GM08714 (cell line): ENCODE data around the gene CYP1A1.
"Not testable (repeated sequence)": the region's sequence is repeated elsewhere in the genome, so short reads cannot be mapped to it uniquely, and the experiment has no call there.

ENCODE experiments used
- H3K4me3 ChIP-seq: fragments of 200-500 bp; sonication (Bioruptor generic); 2 replicates; pipeline ENCODE4 v1.5.1; 2014; ENCODE audit warnings: mild to moderate bottlenecking, low read length, inconsistent platforms
- ZNF274 ChIP-seq: IDR thresholded peaks from 2 replicates; pipeline ENCODE4 v1.6.1; 2012; ENCODE audit warnings: mild to moderate bottlenecking, low read depth, low read length

Gene CYP1A1

DNA sequence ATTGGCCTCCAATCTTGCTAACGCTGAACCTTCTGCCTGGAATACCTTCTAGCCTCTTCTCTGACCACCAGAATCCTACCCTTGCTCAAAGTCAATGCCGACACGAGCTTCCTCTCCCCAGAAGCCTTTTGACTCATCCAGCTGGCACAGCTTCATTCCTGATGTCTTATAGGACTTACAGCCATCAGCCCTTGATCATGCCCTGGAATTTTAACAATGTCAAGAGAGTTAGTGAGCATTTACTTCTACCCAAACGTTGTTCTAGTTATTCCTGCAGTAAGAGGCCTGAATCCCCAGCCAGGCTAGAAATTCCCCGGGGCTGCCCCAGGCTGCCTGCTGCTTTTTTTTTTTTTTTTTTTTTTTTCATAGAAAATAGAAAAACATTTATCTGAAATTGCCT is 27.2 kb upstream of the CYP1A1 start:
- TF ChIP-seq ZNF274, result no peak
- H3K4me3 ChIP-seq, result no peak overlapping the region

DNA sequence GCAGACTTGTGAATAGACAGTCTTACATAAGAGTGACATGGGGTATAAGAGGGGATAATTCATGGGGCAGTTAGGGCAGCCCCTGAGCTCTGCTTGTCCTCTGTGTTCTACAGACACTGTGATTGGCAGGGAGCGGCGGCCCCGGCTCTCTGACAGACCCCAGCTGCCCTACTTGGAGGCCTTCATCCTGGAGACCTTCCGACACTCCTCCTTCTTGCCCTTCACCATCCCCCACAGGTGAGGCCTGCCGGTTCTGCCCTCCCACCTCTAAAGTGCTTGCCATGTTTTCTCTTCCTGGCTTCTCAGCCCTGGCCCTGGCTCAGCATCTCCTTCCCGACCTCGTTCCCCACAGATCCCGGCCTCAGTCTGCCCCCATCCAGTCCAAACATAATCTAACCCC is 26.7 kb upstream of the CYP1A1 start:
- TF ChIP-seq ZNF274, result no peak
- H3K4me3 ChIP-seq, result no peak overlapping the region

DNA sequence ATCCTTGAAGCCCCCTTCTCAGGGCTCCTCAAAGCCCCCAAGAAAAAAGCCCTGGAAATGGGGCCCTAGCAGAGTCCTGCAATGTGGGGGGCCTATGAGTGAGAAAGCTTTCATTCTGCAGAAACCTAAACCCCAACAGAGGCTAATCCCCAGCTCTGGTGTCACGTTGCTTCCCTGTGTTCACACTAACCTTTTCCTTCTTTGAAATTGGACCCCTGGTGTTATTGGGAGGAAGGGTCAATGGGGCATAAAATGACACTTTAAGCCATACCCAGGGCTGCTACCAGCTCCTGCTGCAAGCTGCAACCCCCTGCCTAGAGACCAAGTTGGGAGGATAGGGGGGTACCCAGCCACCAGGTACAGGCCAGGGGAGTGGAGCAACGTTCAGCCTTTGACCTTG is 25.4 kb upstream of the CYP1A1 start:
- no peak for TF ChIP-seq ZNF274

DNA sequence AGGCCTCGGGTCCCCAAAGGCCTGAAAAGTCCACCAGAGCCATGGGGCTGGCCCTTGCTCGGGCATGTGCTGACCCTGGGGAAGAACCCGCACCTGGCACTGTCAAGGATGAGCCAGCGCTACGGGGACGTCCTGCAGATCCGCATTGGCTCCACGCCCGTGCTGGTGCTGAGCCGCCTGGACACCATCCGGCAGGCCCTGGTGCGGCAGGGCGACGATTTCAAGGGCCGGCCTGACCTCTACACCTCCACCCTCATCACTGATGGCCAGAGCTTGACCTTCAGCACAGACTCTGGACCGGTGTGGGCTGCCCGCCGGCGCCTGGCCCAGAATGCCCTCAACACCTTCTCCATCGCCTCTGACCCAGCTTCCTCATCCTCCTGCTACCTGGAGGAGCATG is 24.5 kb upstream of the CYP1A1 start:
- no peak overlapping the region for H3K4me3 ChIP-seq
- no peak for TF ChIP-seq ZNF274

More for the DNA sequence above, 25.4 kb upstream of the CYP1A1 start:
- H3K4me3 ChIP-seq, result no peak overlapping the region

DNA sequence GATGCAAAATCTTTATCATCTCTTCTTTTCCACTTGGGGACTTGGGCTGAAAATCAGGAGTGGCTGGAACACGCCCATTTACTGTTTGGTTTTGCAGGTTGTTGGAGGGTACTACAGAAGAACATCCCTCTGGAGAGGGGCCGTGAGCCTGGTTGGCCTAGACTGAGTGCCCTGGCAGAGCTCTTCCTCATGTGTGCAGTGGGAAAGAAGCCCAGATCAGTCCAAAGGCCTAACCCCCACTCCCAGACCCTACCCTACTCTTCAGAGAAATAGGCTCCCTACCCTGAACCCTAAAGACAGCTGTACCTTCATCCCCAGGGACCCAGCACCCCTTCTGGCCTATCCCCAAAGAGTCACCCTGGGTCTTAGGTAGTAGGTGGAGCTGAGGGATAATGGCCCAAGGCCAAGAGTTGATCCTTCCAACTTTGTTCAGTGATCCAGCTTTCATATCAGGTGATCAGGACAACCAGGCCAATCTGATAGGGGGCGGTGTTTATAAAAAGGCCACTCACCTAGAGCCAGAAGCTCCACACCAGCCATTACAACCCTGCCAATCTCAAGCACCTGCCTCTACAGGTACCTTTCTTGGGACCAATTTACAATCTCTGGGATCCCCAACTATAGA is 23.1 kb upstream of the CYP1A1 start, which contains the start of gene CYP1A2:
Gene CYP1A2, plus strand, starts transcription at position 524 of the 625 bp plus-strand sequence. CDS start 894 bp downstream, outside the sequence.
- no peak for TF ChIP-seq ZNF274
- H3K4me3 ChIP-seq, result no peak within 1 kb of the TSS

DNA sequence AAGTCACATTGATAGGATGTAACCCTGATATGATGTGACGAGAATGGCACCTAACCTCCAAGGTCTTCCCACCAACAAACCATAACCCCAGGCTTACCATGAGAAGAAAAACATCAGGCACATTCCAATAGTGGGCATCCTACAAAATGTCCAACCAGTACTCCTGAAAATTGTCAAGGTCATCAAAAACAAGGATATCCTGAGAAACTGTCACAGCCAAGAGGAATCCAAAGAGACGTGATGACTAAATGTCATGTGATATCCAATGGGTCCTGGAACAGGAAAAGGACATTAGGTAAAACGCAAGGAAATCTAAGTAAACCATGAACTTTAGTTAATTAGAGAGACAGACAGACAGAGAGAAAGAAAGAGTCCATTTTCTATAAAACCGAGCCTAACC is 21.1 kb upstream of the CYP1A1 start:
- no peak for TF ChIP-seq ZNF274
- H3K4me3 ChIP-seq, result no peak overlapping the region

DNA sequence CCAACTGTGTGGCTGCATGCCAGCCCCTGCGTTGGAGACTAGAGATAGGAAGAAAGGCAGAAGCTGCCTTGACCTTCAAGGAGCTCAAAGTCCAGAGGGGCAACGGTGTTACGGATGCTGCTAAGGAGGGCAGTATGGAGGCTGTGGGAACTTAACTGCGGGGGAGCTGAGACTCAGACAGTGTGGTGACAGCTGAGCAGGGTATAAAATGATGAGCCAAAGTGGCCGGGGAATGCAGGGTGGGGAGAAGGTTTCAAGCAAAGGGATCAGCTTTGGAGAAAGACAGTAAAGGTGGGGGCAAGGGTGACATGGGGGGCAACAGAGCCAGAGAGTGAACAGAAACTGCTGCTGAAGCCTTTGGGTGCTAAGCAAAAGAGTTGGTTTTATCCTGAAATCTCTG is 17.1 kb upstream of the CYP1A1 start:
- H3K4me3 ChIP-seq, result no peak overlapping the region
- TF ChIP-seq ZNF274, result no peak

DNA sequence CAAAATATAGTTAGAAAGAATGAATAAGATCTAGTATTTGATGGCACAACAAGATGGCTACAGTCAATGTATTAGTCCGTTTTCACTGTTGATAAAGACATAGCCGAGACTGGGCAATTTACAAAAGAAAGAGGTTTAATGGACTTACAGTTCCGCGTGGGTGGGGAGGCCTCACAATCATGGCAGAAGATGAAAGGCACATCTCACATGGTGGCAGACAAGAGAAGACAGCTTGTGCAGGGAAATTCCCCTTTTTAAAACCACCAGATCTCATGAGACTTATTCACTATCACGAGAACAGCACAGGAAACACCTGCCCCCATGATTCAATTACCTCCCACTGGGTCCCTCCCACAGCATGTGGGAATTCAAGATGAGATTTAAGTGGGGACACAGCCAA is 12.9 kb upstream of the CYP1A1 start:
- not testable (repeated sequence) for H3K4me3 ChIP-seq

DNA sequence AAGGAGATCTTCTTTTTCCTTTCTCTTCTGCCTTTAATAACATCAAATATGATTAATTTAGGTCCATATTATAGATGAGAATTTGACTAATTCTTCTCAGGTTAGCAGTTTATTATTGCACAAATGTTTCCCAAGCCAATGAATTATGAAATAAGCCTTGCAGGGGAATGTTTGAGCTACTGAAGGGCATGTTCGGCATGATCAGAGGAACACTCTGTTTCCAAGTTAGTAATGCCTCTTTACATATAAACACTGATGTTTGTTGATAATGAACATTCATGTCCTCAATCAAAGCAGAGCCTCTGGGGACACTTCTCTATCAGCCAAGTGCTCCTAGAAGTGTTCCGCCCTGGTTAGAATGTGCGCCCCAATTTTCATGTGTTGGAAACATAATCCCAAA is 10.0 kb upstream of the CYP1A1 start:
- no peak overlapping the region for H3K4me3 ChIP-seq
- TF ChIP-seq ZNF274, result no peak

DNA sequence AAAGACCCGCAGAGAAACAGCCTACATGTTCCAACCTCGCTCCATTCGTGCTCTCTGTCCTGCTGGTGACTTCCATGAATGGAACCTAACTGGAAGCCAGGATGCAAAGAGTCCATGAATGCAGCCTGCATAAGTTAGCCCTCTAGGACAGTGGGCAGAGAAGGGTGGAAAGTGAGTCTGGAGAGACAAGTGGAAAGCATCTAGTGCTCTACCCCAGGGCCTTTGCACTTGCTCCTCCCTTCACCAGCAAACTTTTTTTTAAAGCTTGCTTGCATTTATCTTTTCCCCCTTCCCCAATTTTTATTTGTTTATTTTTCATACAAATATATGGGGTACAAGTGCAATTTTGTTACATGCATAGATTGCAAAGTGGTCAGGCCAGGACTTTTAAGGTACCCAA is 7.9 kb upstream of the CYP1A1 start:
- TF ChIP-seq ZNF274, result no peak
- H3K4me3 ChIP-seq, result no peak overlapping the region

DNA sequence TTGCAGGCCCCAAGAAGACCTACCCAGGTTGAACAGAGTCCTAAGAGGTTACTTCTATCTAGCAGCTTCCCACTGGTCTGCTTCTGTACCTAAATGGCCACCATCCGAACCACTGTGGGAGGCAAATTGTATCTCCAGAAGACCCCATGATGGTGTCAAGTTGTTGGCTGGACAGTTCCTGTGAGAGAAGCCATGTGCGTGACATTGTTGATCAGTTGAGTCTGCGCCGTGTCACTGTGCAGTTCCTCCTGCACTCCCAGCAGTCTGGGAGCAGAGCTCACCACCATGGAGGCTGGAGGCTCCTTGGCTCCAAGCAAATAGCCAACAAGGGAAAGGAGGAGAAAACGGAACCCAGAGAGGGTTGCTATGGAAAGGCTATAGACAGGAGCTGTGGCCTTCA is 7.5 kb upstream of the CYP1A1 start:
- H3K4me3 ChIP-seq, result no peak overlapping the region
- TF ChIP-seq ZNF274, result no peak

DNA sequence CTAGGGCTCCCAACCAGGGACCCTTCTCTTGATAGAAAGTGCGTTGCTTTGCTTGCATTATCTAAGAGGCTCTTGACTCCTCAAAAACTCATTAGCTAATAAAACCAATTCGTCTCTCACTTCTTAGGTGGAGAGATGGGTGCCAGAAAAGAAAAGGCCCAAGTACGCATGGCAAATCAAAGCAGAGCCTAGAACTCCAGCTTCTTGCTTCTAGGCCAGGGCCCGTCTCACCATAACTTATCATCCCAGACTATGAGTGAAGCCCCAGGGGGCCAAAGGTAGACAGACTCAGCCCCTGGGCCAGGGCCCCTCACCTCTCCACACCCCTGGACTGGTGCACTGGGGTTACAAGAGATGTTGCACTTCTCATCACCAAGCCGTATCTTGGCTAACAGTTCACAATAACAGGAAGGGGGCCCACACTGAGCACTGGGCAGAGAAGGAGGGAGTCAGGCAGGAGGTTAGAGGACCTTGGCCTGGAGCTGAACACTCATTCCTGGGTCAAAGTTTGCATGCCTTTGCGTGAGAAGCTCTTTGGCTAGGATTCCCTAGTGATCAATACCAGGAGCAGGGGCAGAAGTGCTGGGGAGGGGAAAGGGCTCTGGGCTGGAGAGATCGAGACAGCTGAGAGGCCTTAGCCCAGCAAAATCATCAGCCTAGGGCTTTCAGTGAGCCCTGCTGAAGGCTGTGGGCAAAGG is 5.4 kb upstream of the CYP1A1 start:
- TF ChIP-seq ZNF274, result no peak
- no peak overlapping the region for H3K4me3 ChIP-seq

DNA sequence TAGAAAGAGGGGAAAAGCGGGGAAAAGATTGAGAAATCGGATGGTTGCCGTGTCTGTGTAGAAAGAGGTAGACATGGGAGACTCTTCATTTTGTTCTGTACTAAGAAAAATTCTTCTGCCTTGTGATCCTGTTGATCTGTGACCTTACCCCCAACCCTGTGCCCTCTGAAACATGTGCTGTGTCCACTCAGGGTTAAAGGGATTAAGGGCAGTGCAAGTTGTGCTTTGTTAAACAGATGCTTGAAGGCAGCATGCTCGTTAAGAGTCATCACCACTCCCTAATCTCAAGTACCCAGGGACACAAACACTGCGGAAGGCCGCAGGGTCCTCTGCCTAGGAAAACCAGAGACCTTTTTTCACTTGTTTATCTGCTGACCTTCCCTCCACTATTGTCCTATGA is 4.0 kb upstream of the CYP1A1 start:
- not testable (repeated sequence) for H3K4me3 ChIP-seq

DNA sequence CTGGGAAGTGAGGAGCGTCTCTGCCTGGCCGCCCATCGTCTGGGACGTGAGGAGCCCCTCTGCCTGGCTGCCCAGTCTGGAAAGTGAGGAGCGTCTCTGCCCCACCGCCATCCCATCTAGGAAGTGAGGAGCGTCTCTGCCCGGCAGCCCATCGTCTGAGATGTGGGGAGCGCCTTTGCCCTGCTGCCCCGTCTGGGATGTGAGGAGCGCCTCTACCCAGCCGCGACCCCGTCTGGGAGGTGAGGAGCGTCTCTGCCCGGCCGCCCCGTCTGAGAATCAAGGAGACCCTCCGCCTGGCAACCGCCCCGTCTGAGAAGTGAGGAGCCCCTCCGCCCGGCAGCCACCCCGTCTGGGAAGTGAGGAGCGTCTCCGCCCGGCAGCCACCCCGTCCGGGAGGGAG is 3.4 kb upstream of the CYP1A1 start:
- not testable (repeated sequence) for H3K4me3 ChIP-seq

DNA sequence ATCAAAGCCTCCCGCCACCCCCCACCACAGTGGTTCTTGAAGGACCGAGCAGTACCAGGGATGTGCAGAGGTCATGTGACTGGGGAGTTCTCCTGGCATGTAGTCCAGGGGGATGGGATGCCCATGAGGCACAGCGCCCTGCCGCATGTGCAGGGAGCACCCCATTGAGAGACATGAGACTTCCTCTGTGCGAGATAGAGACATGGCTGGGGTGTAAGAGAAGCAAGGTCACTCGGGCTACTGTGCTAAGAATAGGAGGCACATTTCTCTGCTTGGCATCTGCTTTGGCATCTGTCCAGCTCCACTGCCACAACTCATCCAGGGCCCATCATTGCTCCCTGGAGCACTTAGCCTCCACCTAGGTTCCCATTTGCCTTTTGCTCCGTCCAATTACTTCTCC is 2.4 kb upstream of the CYP1A1 start:
- no peak for TF ChIP-seq ZNF274
- H3K4me3 ChIP-seq, result no peak overlapping the region

DNA sequence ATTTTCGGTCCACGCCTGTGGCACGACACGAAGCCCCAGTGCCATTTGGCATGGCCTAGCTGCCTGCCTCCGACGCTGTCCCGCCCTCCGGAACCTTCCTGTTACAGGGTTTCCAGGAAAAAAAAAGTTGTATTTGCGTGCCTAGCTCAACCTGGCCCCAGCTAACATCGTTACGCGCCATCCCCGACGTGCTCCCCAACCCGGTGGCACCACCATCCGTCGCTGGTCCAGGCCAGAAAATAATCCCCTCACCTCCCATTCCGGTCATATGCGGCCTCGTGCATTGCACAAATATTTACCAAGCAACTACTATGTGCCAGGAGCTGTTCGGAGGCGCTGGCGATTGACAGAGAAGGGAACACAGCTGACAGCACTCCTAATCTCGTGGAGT is 1.4 kb upstream of the CYP1A1 start:
- peak overlapping the region; percentile 30; the same call in 1 of the 2 replicates for H3K4me3 ChIP-seq
- no peak for TF ChIP-seq ZNF274
